Body of pancreas (tissue), 4 donors: Measurements from ENCODE around the gene MAP3K4. TPM values are rescaled to one million over a fixed set of nuclear protein-coding genes. Genes with fewer than 3 reads are reported as not detected.

Source experiments
- ATAC-seq: fragments of 150-250 bp; one replicate; pipeline ENCODE4 v1.9.1; 2016
- DNase-seq, 4 donors: peaks; one replicate each; pipeline ENCODE4 v3.0.0-alpha.2; 2019
- H3K27ac ChIP-seq, 4 donors: fragments of 200-600 bp; sonication (generic); 1 replicate in 3 of 4; 2 replicates in 1 of 4; pipeline versions ENCODE4 v1.5.1 to v1.6.1; 2016 to 2019; ENCODE audit warnings: mild to moderate bottlenecking in 1 of 4, mixed read lengths in 1 of 4, moderate library complexity in 1 of 4
- H3K27me3 ChIP-seq, 2 donors: fragments of 200-600 bp; sonication (generic); one replicate each; pipeline ENCODE4 v1.6.0; 2016; ENCODE audit warnings: mild to moderate bottlenecking in 1 of 2
- H3K36me3 ChIP-seq, 2 donors: fragments of 200-600 bp; sonication (generic); replicated peaks in 1 of 2; 2 replicates each; pipeline ENCODE4 v1.5.1; 2016; ENCODE audit warnings: low read depth in 2 of 2; ENCODE audit not compliant: insufficient read depth in 1 of 2
- H3K4me1 ChIP-seq: fragments of 200-600 bp; sonication (generic); one replicate; pipeline ENCODE4 v1.6.0; 2016
- H3K4me3 ChIP-seq, 2 donors: fragments of 200-600 bp; sonication (generic); 1 replicate in 1 of 2; 2 replicates in 1 of 2; pipeline ENCODE4 v1.5.1; 2016 to 2019
- H3K9me3 ChIP-seq, 3 donors: fragments of 200-600 bp; sonication (generic); 1 replicate in 2 of 3; 2 replicates in 1 of 3; pipeline ENCODE4 v1.5.1; 2016
- POLR2A ChIP-seq, 3 donors: fragments of 450-650 bp; IDR thresholded peaks; one replicate each; pipeline ENCODE4 v1.6.1; 2016; ENCODE audit warnings: antibody characterized with exemption in 3 of 3, mild to moderate bottlenecking in 2 of 3
- WGBS, 2 donors: methylation state at CpG; one replicate each; pipeline ENCODE4 v1.1.5; 2017; 5-methylcytosine and 5-hydroxymethylcytosine counted together
- intact Hi-C: fragments of 100-400 bp; cut with DNase I; formaldehyde crosslinking; loops from one replicate; pipeline ENCODE4 v1.15.1; 2023
- total RNA-seq, 2 donors: library from RNA; depleted of rRNA; stranded (reverse); fragments of >200 nt; gene quantifications; one replicate each; pipeline ENCODE4 v1.1.0, GENCODE V29; 2016
- TF ChIP-seq, protein P1 (sequence below), 7 experiments: fragments of 450-650 bp in 4 of 7; fragments of 200-600 bp in 3 of 7; sonication (generic) in 3 of 7; IDR thresholded peaks; one replicate each; pipeline ENCODE4 v1.5.1; 2016 to 2019; ENCODE audit warnings: antibody characterized with exemption in 7 of 7

Gene MAP3K4
- total RNA-seq, 2 donors from 2014 or later = 20.1 to 31.4 TPM

DNA sequence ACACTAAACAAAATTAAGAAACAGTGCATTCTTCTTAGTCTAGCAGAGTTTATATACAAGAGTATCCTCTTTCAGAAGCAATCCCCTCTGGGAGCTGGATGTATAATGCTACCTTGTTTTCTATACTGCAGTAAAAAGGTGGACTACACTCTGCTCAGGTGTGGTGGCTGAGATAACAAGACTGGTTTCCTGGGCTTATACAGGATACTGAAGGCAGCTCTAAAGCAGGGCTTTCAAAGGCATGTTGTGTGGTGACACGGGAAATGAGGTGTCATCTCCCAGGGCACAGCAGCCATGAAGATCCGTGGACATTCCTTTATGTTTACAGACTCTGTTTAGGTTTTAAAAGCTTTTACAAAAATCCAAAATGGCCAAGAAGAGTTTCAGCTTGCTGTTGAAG is 136.7 kb downstream of the MAP3K4 start:
- peaks cover 0 to under 1% (median 0%) of the 10 kb centered on the region in 3 donors for H3K9me3 ChIP-seq
- ATAC-seq (no peak), DNase-seq (no peak)
- no peak for TF ChIP-seq POLR2A (IDR thresholded peaks at IDR 0.05)
- TF ChIP-seq, protein P1, sequence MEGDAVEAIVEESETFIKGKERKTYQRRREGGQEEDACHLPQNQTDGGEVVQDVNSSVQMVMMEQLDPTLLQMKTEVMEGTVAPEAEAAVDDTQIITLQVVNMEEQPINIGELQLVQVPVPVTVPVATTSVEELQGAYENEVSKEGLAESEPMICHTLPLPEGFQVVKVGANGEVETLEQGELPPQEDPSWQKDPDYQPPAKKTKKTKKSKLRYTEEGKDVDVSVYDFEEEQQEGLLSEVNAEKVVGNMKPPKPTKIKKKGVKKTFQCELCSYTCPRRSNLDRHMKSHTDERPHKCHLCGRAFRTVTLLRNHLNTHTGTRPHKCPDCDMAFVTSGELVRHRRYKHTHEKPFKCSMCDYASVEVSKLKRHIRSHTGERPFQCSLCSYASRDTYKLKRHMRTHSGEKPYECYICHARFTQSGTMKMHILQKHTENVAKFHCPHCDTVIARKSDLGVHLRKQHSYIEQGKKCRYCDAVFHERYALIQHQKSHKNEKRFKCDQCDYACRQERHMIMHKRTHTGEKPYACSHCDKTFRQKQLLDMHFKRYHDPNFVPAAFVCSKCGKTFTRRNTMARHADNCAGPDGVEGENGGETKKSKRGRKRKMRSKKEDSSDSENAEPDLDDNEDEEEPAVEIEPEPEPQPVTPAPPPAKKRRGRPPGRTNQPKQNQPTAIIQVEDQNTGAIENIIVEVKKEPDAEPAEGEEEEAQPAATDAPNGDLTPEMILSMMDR (IDR thresholded peaks at IDR 0.05) = no peak
- H3K27ac ChIP-seq = no peak overlapping the region
- H3K27me3 ChIP-seq = no peaks in the 10 kb centered on the region
- WGBS, 2 donors = 92 to 100% methylated on average over 2 of the region's 2 CpGs
- intact Hi-C loops = no loop called here
- H3K4me1 ChIP-seq = no peaks in the 10 kb centered on the region
- H3K36me3 ChIP-seq = no peaks in the 10 kb centered on the region
- no peak overlapping the region for H3K4me3 ChIP-seq

DNA sequence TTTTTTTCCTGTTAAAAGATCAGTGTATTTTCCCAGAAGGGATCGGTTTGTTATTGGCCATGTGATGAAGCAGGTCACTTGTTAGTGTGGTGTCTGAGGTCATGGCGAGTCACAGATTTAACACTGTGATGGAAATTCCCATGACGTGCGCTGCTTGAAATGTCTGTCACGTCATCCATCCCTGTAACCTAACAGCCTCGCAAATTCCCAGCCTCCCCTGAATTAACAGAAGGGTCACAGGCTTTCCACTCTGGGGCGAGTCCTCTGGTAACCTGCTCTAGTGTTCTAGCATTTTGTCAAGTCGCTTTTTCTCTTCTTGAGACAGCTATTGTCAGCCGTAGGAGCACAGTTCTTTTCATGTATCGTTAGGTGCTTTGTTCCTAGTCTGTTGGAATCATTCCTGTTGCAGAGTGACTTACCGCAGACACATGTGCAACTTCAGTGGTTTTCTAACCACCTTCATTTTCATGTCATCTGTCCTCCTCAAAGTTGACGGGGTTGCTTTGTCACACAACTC is 137.2 kb downstream of the MAP3K4 start:
- intact Hi-C loops = no loop called here
- no peak for DNase-seq
- no peaks in the 10 kb centered on the region for H3K4me1 ChIP-seq
- no peak overlapping the region for H3K4me3 ChIP-seq
- TF ChIP-seq POLR2A (IDR thresholded peaks at IDR 0.05) = no peak
- TF ChIP-seq, protein P1 (IDR thresholded peaks at IDR 0.05) = no peak
- H3K27me3 ChIP-seq = no peaks in the 10 kb centered on the region
- H3K9me3 ChIP-seq = no peaks in the 10 kb centered on the region
- no peaks in the 10 kb centered on the region for H3K36me3 ChIP-seq
- 89 to 91% methylated on average over 12 of the region's 12 CpGs for whole genome bisulfite sequencing, 2 donors
- H3K27ac ChIP-seq = no peak overlapping the region
- ATAC-seq = no peak

DNA sequence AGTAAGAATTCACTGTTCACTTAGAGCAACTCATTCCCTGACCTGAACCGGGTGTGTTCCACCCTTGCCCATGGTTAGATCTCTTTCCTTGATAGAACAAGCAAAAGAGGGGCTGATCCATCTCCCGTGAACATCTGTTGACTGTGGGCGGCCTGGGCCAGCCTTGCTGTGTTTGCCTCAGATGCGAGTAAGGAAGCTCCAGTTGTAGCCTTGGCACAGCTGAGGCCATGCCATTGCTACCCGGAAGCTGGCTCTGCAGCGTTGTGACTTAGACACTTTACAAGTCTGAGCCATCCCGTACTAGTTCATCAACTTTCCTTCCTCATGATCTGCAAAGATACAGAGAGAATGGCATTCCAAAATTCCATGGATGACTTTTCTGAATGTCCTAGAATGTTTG is 139.0 kb downstream of the MAP3K4 start:
- Histone ChIP-seq H3K27ac (no peak overlapping the region), H3K36me3 (no peaks in the 10 kb centered on the region), H3K4me3 (no peak overlapping the region), H3K27me3 (no peaks in the 10 kb centered on the region), H3K4me1 (no peaks in the 10 kb centered on the region), H3K9me3 (no peaks in the 10 kb centered on the region)
- DNase-seq = no peak
- no peak for TF ChIP-seq POLR2A (IDR thresholded peaks at IDR 0.05)
- TF ChIP-seq, protein P1 (IDR thresholded peaks at IDR 0.05) = no peak
- WGBS, 2 donors = 92 to 94% methylated on average over 7 of the region's 7 CpGs
- ATAC-seq = no peak
- intact Hi-C loops = no loop called here

DNA sequence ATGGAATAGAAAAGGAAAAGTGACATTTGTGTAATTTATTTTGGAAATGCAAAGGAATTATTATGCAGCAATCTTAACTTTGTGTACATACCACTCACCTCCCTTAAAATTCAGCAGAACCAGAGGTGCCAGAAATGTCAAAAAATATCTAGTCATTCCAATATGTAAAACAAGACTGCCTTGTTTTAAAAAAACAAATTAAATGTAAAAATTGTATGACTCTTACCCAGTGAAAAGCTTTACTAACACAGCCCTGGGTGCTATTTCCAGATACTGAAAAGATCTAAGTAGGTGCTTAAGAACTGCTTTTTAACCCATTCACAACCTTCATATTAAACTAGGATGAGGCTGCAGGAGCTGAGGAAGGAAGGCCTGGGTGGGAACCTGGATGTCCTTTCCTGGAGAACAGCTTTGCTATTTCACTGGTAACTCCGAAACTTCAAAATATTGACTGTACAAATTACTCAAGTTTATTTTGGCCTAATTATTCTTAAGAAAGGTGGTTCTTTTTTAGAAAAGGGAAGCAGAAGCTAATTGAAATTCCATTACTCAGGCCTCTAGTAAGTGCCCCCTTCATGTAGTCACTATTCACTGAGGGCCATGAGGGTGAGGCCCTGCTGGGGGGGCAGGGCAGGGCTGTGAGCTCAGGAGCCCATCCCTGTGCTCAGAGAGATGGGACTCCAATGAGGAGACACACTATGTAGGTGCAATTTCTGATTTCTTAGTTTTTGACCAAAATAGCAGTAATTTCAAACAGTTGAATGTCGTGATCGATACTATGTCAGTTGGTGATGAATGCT is 139.6 kb downstream of the MAP3K4 start:
- H3K9me3 ChIP-seq = no peaks in the 10 kb centered on the region
- DNase-seq = no peak
- no peak overlapping the region for H3K4me3 ChIP-seq
- intact Hi-C loops = no loop called here
- H3K4me1 ChIP-seq = no peaks in the 10 kb centered on the region
- no peak overlapping the region for H3K27ac ChIP-seq
- TF ChIP-seq, protein P1 (IDR thresholded peaks at IDR 0.05) = no peak
- no peak for TF ChIP-seq POLR2A (IDR thresholded peaks at IDR 0.05)
- H3K36me3 ChIP-seq = no peaks in the 10 kb centered on the region
- WGBS, 2 donors = 96 to 97% methylated on average over 3 of the region's 3 CpGs
- H3K27me3 ChIP-seq = no peaks in the 10 kb centered on the region
- no peak for ATAC-seq

DNA sequence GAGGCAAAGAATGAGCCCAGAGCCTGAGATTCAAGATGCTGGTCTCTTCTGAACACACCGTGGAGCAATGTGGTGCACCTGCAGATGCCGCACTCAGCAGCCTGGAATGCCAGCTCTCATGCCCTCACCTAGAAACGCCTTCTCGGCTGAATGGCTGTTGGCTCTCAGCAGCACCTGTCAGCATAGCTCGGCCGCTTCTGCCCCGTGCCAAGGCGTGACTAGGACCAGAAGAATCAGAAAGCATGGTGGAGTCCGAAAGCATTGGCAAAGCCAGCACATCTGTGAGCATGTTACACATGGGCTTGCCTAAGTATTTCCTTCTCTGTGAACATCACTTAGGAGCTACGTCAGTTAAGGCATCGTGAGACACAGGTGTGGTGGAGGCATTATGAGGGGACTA is 140.8 kb downstream of the MAP3K4 start:
- Histone ChIP-seq H3K36me3 (no peaks in the 10 kb centered on the region), H3K27ac (no peak overlapping the region), H3K9me3 (no peaks in the 10 kb centered on the region), H3K27me3 (no peaks in the 10 kb centered on the region), H3K4me1 (no peaks in the 10 kb centered on the region), H3K4me3 (no peak overlapping the region)
- TF ChIP-seq, protein P1 (IDR thresholded peaks at IDR 0.05) = no peak
- no peak for TF ChIP-seq POLR2A (IDR thresholded peaks at IDR 0.05)
- no peak for DNase-seq
- intact Hi-C loops = no loop called here
- ATAC-seq = no peak
- WGBS, 2 donors = 94 to 97% methylated on average over 6 to 11 of the region's 11 CpGs
